Fibroblast of lung (primary cell): ENCODE data around the gene MLYCD. TPM values are rescaled to one million over a fixed set of nuclear protein-coding genes. Genes with fewer than 3 reads are reported as not detected.

ENCODE experiments used
- DNase-seq, 2 donors: peaks; one replicate each; pipeline versions ENCODE4 v3.0.0 to v3.0.0-alpha.2; 2010; ENCODE audit warnings: low read depth in 2 of 2
- H2AFZ ChIP-seq: 2 replicates; pipeline ENCODE4 v1.5.1; 2012; ENCODE audit warnings: low read length, control low read depth, inconsistent platforms
- H3K27ac ChIP-seq: 2 replicates; pipeline ENCODE4 v1.5.1; 2011; ENCODE audit warnings: low read length, control low read depth; ENCODE audit not compliant: insufficient read depth
- H3K27me3 ChIP-seq: 2 replicates; pipeline ENCODE4 v1.5.1; 2011; ENCODE audit warnings: mild to moderate bottlenecking, low read length; ENCODE audit not compliant: control insufficient read depth, insufficient read depth
- H3K36me3 ChIP-seq: 2 replicates; pipeline ENCODE4 v1.5.1; 2011; ENCODE audit warnings: low read length; ENCODE audit not compliant: control insufficient read depth, insufficient read depth
- H3K4me1 ChIP-seq: 2 replicates; pipeline ENCODE4 v1.5.1; 2011; ENCODE audit warnings: low read length; ENCODE audit not compliant: control insufficient read depth, insufficient read depth; ENCODE audit errors: extremely low read depth
- H3K4me2 ChIP-seq: 2 replicates; pipeline ENCODE4 v1.5.1; 2011; ENCODE audit warnings: low read length, control low read depth; ENCODE audit not compliant: insufficient read depth; ENCODE audit errors: extremely low read depth
- H3K4me3 ChIP-seq, 4 experiments: fragments of 200-600 bp in 1 of 4; sonication (generic) in 1 of 4; replicated peaks in 1 of 4; 2 replicates each; pipeline ENCODE4 v1.5.1; 2011 to 2016; ENCODE audit warnings: low read length in 4 of 4, low read depth in 3 of 4, mild to moderate bottlenecking in 3 of 4, control low read depth in 2 of 4, inconsistent platforms in 1 of 4, mixed read lengths in 1 of 4; ENCODE audit not compliant: insufficient read depth in 1 of 4; ENCODE audit errors: control extremely low read depth in 1 of 4
- H3K79me2 ChIP-seq: 2 replicates; pipeline ENCODE4 v1.5.1; 2012; ENCODE audit warnings: mild to moderate bottlenecking, low read length, inconsistent platforms; ENCODE audit not compliant: control insufficient read depth, insufficient read depth
- H3K9ac ChIP-seq: 2 replicates; pipeline ENCODE4 v1.5.1; 2011; ENCODE audit warnings: mild to moderate bottlenecking, low read length, control low read depth; ENCODE audit not compliant: insufficient read depth
- H3K9me3 ChIP-seq: 2 replicates; pipeline ENCODE4 v1.5.1; 2012; ENCODE audit warnings: low read depth, low read length; ENCODE audit not compliant: control insufficient read depth, insufficient read depth
- H4K20me1 ChIP-seq: 2 replicates; pipeline ENCODE4 v1.5.1; 2011; ENCODE audit warnings: low read length; ENCODE audit not compliant: control insufficient read depth, insufficient read depth; ENCODE audit errors: extremely low read depth
- CTCF ChIP-seq, 2 donors: IDR thresholded peaks in 1 of 2; conservative IDR thresholded peaks in 1 of 2; 1 replicate in 1 of 2; 2 replicates in 1 of 2; pipeline ENCODE4 v1.5.1; 2011 to 2012; ENCODE audit warnings: low read length in 2 of 2, control low read depth in 1 of 2, inconsistent platforms in 1 of 2, low read depth in 1 of 2, mild to moderate bottlenecking in 1 of 2
- EZH2 ChIP-seq: IDR thresholded peaks from 2 replicates; pipeline ENCODE4 v1.5.1; 2012; ENCODE audit warnings: low read length, control low read depth, mild to moderate bottlenecking; ENCODE audit errors: missing control alignments
- polyA plus RNA-seq, 2 donors: library from polyadenylated mRNA; depleted of rRNA in 1 of 2; stranded (reverse) in 1 of 2; unstranded in 1 of 2; fragments of >200 nt; gene quantifications; 2 replicates each; pipeline ENCODE4 v1.2.1, GENCODE V29; 2011 to 2012; ENCODE audit warnings: missing spikeins in 1 of 2
- total RNA-seq: library from RNA; depleted of rRNA; stranded (reverse); fragments of >200 nt; gene quantifications from 2 replicates; pipeline ENCODE4 v1.2.1, GENCODE V29; 2014

MLYCD gene
- total and polyA plus RNA-seq, 2 donors (not counting 1 experiment from before 2014, with no cell fraction given) = 1.0 to 3.8 TPM

GRCh38 chr16:83895942-83896341, 3.0 kb upstream of the MLYCD start:
- Histone ChIP-seq H3K4me1 (peaks cover 7% of the 10 kb centered on the region), H3K27me3 (no peaks in the 10 kb centered on the region), H3K4me3 (no peak overlapping the region), H3K36me3 (no peaks in the 10 kb centered on the region), H3K4me2 (no peak overlapping the region), H3K27ac (no peak overlapping the region), H3K79me2 (peaks cover 2% of the 10 kb centered on the region), H2AFZ (no peak overlapping the region), H3K9ac (no peak overlapping the region), H4K20me1 (no peaks in the 10 kb centered on the region), H3K9me3 (no peaks in the 10 kb centered on the region)
- DNase-seq = no peak
- TF ChIP-seq EZH2 (no peak), CTCF (conservative IDR thresholded peaks at IDR 0.05 in 1 of 2, IDR thresholded peaks at IDR 0.05 in 1 of 2; ENCODE audit: low read depth in 1 of 2, low read length in 2 of 2) (no peak)

GRCh38 chr16:83899272-83899897, 470 bp downstream of the MLYCD start:
- peaks cover 9% of the 10 kb centered on the region for H3K4me1 ChIP-seq
- no peaks in the 10 kb centered on the region for H3K9me3 ChIP-seq
- peak overlapping the region; percentile 86 for H3K9ac ChIP-seq
- H3K4me2 ChIP-seq = peak overlapping the region; percentile 94
- H3K27ac ChIP-seq = peak overlapping the region; percentile 63
- no peaks in the 10 kb centered on the region for H3K36me3 ChIP-seq
- no peaks in the 10 kb centered on the region for H3K27me3 ChIP-seq
- DNase-seq = peak; percentile 61 to 71
- peak overlapping the region; percentile 57 to 75 (median 72) for H3K4me3 ChIP-seq
- TF ChIP-seq CTCF (conservative IDR thresholded peaks at IDR 0.05 in 1 of 2, IDR thresholded peaks at IDR 0.05 in 1 of 2; ENCODE audit: low read depth in 1 of 2, low read length in 2 of 2) (no peak), EZH2 (no peak)
- H3K79me2 ChIP-seq = peaks cover 2% of the 10 kb centered on the region
- H2AFZ ChIP-seq = peak overlapping the region; percentile 69
- H4K20me1 ChIP-seq = no peaks in the 10 kb centered on the region

- no peak overlapping the region for H2AFZ ChIP-seq
- no peaks in the 10 kb centered on the region for H3K36me3 ChIP-seq
- peak overlapping the region; percentile 94 for H3K4me2 ChIP-seq
- peaks cover 9% of the 10 kb centered on the region for H3K4me1 ChIP-seq
- H3K4me3 ChIP-seq = peak overlapping the region; percentile 57 to 75 (median 72)
- H3K27me3 ChIP-seq = no peaks in the 10 kb centered on the region
- H4K20me1 ChIP-seq = no peaks in the 10 kb centered on the region
- peaks cover 2% of the 10 kb centered on the region for H3K79me2 ChIP-seq
- H3K27ac ChIP-seq = no peak overlapping the region
- no peak for DNase-seq
- TF ChIP-seq EZH2 (no peak), CTCF (conservative IDR thresholded peaks at IDR 0.05 in 1 of 2, IDR thresholded peaks at IDR 0.05 in 1 of 2; ENCODE audit: low read depth in 1 of 2, low read length in 2 of 2) (no peak)
- no peaks in the 10 kb centered on the region for H3K9me3 ChIP-seq
- H3K9ac ChIP-seq = no peak overlapping the region
Measured at GRCh38 chr16:83899978-83900377, 1.1 kb downstream of the MLYCD start.
